Hepatocyte (in vitro differentiated cells): ENCODE results near the gene SCAF4. TPM values are rescaled to one million over a fixed set of nuclear protein-coding genes. Genes with fewer than 3 reads are reported as not detected.

ENCODE experiments used
- DNase-seq: peaks from one replicate; pipeline ENCODE4 v3.0.0-alpha.2; 2016; ENCODE audit warnings: low spot score
- H2AFZ ChIP-seq: fragments of 200-600 bp; sonication (generic); 2 replicates; pipeline ENCODE4 v1.6.0; 2016; ENCODE audit warnings: antibody characterized with exemption, mild to moderate bottlenecking
- H3K27ac ChIP-seq: fragments of 200-600 bp; sonication (generic); 2 replicates; pipeline ENCODE4 v1.5.1; 2016; ENCODE audit warnings: mild to moderate bottlenecking
- H3K27me3 ChIP-seq: fragments of 200-600 bp; sonication (generic); 2 replicates; pipeline ENCODE4 v1.6.1; 2016
- H3K36me3 ChIP-seq: fragments of 200-600 bp; sonication (generic); replicated peaks from 2 replicates; pipeline ENCODE4 v1.5.1; 2016; ENCODE audit warnings: low read depth; ENCODE audit not compliant: insufficient read depth
- H3K4me1 ChIP-seq: fragments of 200-600 bp; sonication (generic); 2 replicates; pipeline ENCODE4 v1.5.1; 2016; ENCODE audit warnings: mild to moderate bottlenecking, moderate library complexity; ENCODE audit not compliant: insufficient read depth
- H3K4me2 ChIP-seq: fragments of 200-600 bp; sonication (generic); 2 replicates; pipeline ENCODE4 v1.6.0; 2016
- H3K4me3 ChIP-seq: fragments of 200-600 bp; sonication (generic); 2 replicates; pipeline ENCODE4 v1.5.1; 2016; ENCODE audit warnings: mild to moderate bottlenecking
- H3K79me2 ChIP-seq: fragments of 200-600 bp; sonication (generic); 2 replicates; pipeline ENCODE4 v1.6.0; 2017; ENCODE audit warnings: mild to moderate bottlenecking
- H3K9me2 ChIP-seq: fragments of 200-600 bp; sonication (generic); replicated peaks from 2 replicates; pipeline ENCODE4 v1.6.0; 2017; ENCODE audit warnings: mild to moderate bottlenecking; ENCODE audit not compliant: insufficient read depth
- H3K9me3 ChIP-seq: fragments of 200-600 bp; sonication (generic); 2 replicates; pipeline ENCODE4 v1.5.1; 2016; ENCODE audit warnings: low read depth, mild to moderate bottlenecking
- H4K20me1 ChIP-seq: fragments of 200-600 bp; sonication (generic); 2 replicates; pipeline ENCODE4 v1.6.0; 2016; ENCODE audit warnings: mild to moderate bottlenecking; ENCODE audit not compliant: insufficient read depth, poor library complexity, severe bottlenecking
- CTCF ChIP-seq: fragments of 200-600 bp; sonication (generic); IDR thresholded peaks from 2 replicates; pipeline ENCODE4 v1.5.1; 2016; ENCODE audit warnings: antibody characterized with exemption, mild to moderate bottlenecking; ENCODE audit not compliant: poor library complexity
- EZH2 ChIP-seq: fragments of 200-600 bp; sonication (generic); IDR thresholded peaks from 2 replicates; pipeline ENCODE4 v1.6.1; 2016; ENCODE audit warnings: antibody characterized with exemption, mild to moderate bottlenecking, borderline replicate concordance
- EZH2phosphoT487 ChIP-seq: fragments of 200-600 bp; sonication (generic); IDR thresholded peaks from one replicate; pipeline ENCODE4 v1.6.1; 2018; ENCODE audit warnings: antibody characterized with exemption, mild to moderate bottlenecking, low read depth, moderate library complexity; ENCODE audit not compliant: unreplicated experiment, severe bottlenecking
- WGBS: methylation state at CpG from one replicate; pipeline ENCODE4 v1.1.6; 2016; ENCODE audit warnings: low lambda C conversion rate; ENCODE audit errors: missing lambda C conversion rate; 5-methylcytosine and 5-hydroxymethylcytosine counted together
- polyA plus RNA-seq: library from polyadenylated mRNA; unstranded; fragments of >200 nt; fragmentation: Nextera tagmentation; extraction: Ambion mirVana; gene quantifications from 2 replicates; pipeline ENCODE4 v1.2.1, GENCODE V29; 2016
- total RNA-seq: library from RNA; depleted of rRNA; stranded (reverse); fragments of >200 nt; gene quantifications from 2 replicates; pipeline ENCODE4 v1.2.3, GENCODE V29; 2014

SCAF4 gene
- total and polyA plus RNA-seq, 2 experiments from 2014 or later: 18.7 to 33.1 TPM

- DNase-seq: no peak
- H3K4me3 ChIP-seq: no peak overlapping the region
- no peaks in the 10 kb centered on the region for H3K9me2 ChIP-seq
- no peaks in the 10 kb centered on the region for H3K9me3 ChIP-seq
- H2AFZ ChIP-seq: no peak overlapping the region
- H3K4me1 ChIP-seq: no peaks in the 10 kb centered on the region
- H3K27ac ChIP-seq: no peak overlapping the region
- TF ChIP-seq EZH2 (no peak), CTCF (no peak), EZH2phosphoT487 (no peak)
- no peaks in the 10 kb centered on the region for H3K79me2 ChIP-seq
- 86% methylated on average over 1 of the region's 1 CpG for WGBS
- H3K27me3 ChIP-seq: no peaks in the 10 kb centered on the region
- no peak overlapping the region for H3K4me2 ChIP-seq
- no peaks in the 10 kb centered on the region for H3K36me3 ChIP-seq
- no peaks in the 10 kb centered on the region for H4K20me1 ChIP-seq
Measured at GRCh38 chr21:31756787-31757186, 24.9 kb upstream of the SCAF4 start.

DNA sequence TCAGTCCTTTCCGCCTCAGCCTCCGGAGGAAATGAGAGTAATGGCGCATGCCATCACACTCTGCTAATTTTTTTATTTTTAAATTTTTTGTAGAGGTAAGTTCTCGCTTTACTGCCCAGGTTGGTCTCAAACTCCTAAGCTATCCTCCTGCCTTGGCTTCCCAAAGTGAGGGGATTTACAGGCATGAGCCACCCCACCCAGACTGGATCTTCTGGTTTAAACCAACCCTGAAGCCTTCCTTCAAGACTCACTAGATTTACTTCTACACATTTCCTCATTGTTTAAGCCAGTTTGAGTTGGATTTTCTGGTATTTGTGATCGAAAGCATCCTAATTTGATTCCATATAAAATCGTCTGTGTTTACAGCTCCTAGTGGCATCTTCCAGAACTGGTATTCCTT lies 23.1 kb upstream of the SCAF4 start:
- H3K36me3 ChIP-seq: no peaks in the 10 kb centered on the region
- DNase-seq: no peak
- no peaks in the 10 kb centered on the region for H4K20me1 ChIP-seq
- H3K9me2 ChIP-seq: no peaks in the 10 kb centered on the region
- H3K27ac ChIP-seq: no peak overlapping the region
- H3K4me1 ChIP-seq: no peaks in the 10 kb centered on the region
- H3K9me3 ChIP-seq: no peaks in the 10 kb centered on the region
- WGBS: 88% methylated on average over 6 of the region's 6 CpGs
- no peak overlapping the region for H2AFZ ChIP-seq
- H3K27me3 ChIP-seq: no peaks in the 10 kb centered on the region
- no peaks in the 10 kb centered on the region for H3K79me2 ChIP-seq
- TF ChIP-seq EZH2: no peak
- no peak for TF ChIP-seq CTCF
- no peak for TF ChIP-seq EZH2phosphoT487
- no peak overlapping the region for H3K4me2 ChIP-seq
- H3K4me3 ChIP-seq: no peak overlapping the region

- DNase-seq: no peak
- Histone ChIP-seq H3K9me3 (no peaks in the 10 kb centered on the region), H3K36me3 (no peaks in the 10 kb centered on the region), H3K79me2 (no peaks in the 10 kb centered on the region), H3K4me3 (no peak overlapping the region), H3K4me2 (no peak overlapping the region), H3K27ac (no peak overlapping the region), H4K20me1 (no peaks in the 10 kb centered on the region), H3K4me1 (no peaks in the 10 kb centered on the region), H3K9me2 (no peaks in the 10 kb centered on the region), H2AFZ (no peak overlapping the region), H3K27me3 (no peaks in the 10 kb centered on the region)
- 89% methylated on average over 1 of the region's 1 CpG for WGBS
- TF ChIP-seq EZH2 (no peak), EZH2phosphoT487 (no peak), CTCF (no peak)
Measured at GRCh38 chr21:31754708-31754960, 22.7 kb upstream of the SCAF4 start.

GRCh38 chr21:31753949-31754707 lies 22.2 kb upstream of the SCAF4 start:
- no peaks in the 10 kb centered on the region for H3K79me2 ChIP-seq
- H3K4me1 ChIP-seq: no peaks in the 10 kb centered on the region
- H2AFZ ChIP-seq: no peak overlapping the region
- no peak for DNase-seq
- H3K9me3 ChIP-seq: no peaks in the 10 kb centered on the region
- H3K27me3 ChIP-seq: no peaks in the 10 kb centered on the region
- no peaks in the 10 kb centered on the region for H3K36me3 ChIP-seq
- H4K20me1 ChIP-seq: no peaks in the 10 kb centered on the region
- no peak overlapping the region for H3K27ac ChIP-seq
- no peak overlapping the region for H3K4me3 ChIP-seq
- no peak for TF ChIP-seq EZH2
- TF ChIP-seq CTCF: no peak
- WGBS: 80% methylated on average over 4 of the region's 4 CpGs
- no peaks in the 10 kb centered on the region for H3K9me2 ChIP-seq
- H3K4me2 ChIP-seq: no peak overlapping the region
